Measurements from ENCODE around the gene EXOC4.

DNA sequence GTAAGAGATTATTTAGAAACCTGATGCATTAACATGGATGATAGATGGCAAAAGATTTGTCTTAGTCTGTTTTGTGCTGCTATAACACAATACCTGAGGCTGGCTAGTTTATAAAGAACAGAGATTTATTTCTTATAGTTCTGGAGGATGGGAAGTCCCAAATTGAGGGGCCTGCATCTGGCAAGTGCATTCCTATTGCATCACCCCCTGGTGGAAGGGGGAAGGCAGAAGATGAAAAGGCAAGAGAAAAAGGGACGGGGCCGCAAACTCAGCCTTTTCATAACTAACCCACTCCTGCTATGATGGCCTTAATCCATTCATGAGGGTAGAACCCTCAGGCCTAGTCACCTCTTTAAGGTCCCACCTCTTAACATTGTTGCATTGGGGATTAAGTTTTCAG is 720.8 kb downstream of the EXOC4 start:
- no peak for TF ChIP-seq POLR2A (IDR thresholded peaks at IDR 0.05)
- TF ChIP-seq, protein P1, sequence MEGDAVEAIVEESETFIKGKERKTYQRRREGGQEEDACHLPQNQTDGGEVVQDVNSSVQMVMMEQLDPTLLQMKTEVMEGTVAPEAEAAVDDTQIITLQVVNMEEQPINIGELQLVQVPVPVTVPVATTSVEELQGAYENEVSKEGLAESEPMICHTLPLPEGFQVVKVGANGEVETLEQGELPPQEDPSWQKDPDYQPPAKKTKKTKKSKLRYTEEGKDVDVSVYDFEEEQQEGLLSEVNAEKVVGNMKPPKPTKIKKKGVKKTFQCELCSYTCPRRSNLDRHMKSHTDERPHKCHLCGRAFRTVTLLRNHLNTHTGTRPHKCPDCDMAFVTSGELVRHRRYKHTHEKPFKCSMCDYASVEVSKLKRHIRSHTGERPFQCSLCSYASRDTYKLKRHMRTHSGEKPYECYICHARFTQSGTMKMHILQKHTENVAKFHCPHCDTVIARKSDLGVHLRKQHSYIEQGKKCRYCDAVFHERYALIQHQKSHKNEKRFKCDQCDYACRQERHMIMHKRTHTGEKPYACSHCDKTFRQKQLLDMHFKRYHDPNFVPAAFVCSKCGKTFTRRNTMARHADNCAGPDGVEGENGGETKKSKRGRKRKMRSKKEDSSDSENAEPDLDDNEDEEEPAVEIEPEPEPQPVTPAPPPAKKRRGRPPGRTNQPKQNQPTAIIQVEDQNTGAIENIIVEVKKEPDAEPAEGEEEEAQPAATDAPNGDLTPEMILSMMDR (IDR thresholded peaks at IDR 0.05), result no peak
